Measurements from ENCODE around the gene SECISBP2. TPM values are rescaled to one million over a fixed set of nuclear protein-coding genes. Genes with fewer than 3 reads are reported as not detected.
"Not testable (repeated sequence)": the region's sequence is repeated elsewhere in the genome, so short reads cannot be mapped to it uniquely, and the experiment has no call there.

SECISBP2 gene
- total and polyA plus RNA-seq, 2 experiments from 2014 or later = 12.2 to 13.0 TPM

GRCh38 chr9:89339807-89340206, 21.5 kb downstream of the SECISBP2 start:
- Histone ChIP-seq H3K79me2 (ENCODE audit: insufficient read depth) (no peaks in the 10 kb centered on the region; the same call in 1 of the 2 replicates), H2AFZ (no peak overlapping the region), H4K20me1 (ENCODE audit: insufficient read depth) (no peaks in the 10 kb centered on the region), H3K9me3 (ENCODE audit: low read depth) (no peaks in the 10 kb centered on the region), H3K36me3 (ENCODE audit: low read depth) (peaks cover 48% of the 10 kb centered on the region), H3K9me2 (ENCODE audit: insufficient read depth) (no peaks in the 10 kb centered on the region), H3K27ac (no peak overlapping the region), H3K4me1 (ENCODE audit: insufficient read depth) (no peaks in the 10 kb centered on the region), H3K27me3 (replicated peaks; ENCODE audit: insufficient read depth) (no peaks in the 10 kb centered on the region), H3K4me2 (ENCODE audit: unreplicated experiment) (no peak overlapping the region), H3F3A (ENCODE audit: insufficient read depth) (no peaks in the 10 kb centered on the region), H3K4me3 (no peak overlapping the region), H3K9ac (no peak overlapping the region)
- TF ChIP-seq EZH2 (IDR thresholded peaks at IDR 0.05; ENCODE audit: insufficient read depth, poor library complexity, severe bottlenecking) (no peak), EZH2phosphoT487 (IDR thresholded peaks at IDR 0.05; ENCODE audit: insufficient read depth, low read depth) (no peak)
- WGBS, 2 experiments (ENCODE audit: low coverage in 1 of 2, low lambda C conversion rate in 2 of 2, missing lambda C conversion rate in 2 of 2) = 67 to 89% methylated on average over 2 of the region's 2 CpGs
- in situ Hi-C loops (cut with MboI) = no loop called here
- no peak for DNase-seq

GRCh38 chr9:89340332-89340731, 22.0 kb downstream of the SECISBP2 start:
- TF ChIP-seq EZH2 (IDR thresholded peaks at IDR 0.05; ENCODE audit: insufficient read depth, poor library complexity, severe bottlenecking) (no peak), EZH2phosphoT487 (IDR thresholded peaks at IDR 0.05; ENCODE audit: insufficient read depth, low read depth) (no peak)
- no peak overlapping the region for H2AFZ ChIP-seq
- H3F3A ChIP-seq (ENCODE audit: insufficient read depth) = no peaks in the 10 kb centered on the region
- H3K36me3 ChIP-seq (ENCODE audit: low read depth) = peaks cover 51% of the 10 kb centered on the region
- DNase-seq = no peak
- H3K27ac ChIP-seq = no peak overlapping the region
- H3K27me3 ChIP-seq (replicated peaks; ENCODE audit: insufficient read depth) = no peaks in the 10 kb centered on the region
- H3K4me1 ChIP-seq (ENCODE audit: insufficient read depth) = no peaks in the 10 kb centered on the region
- no peak overlapping the region for H3K9ac ChIP-seq
- H3K9me3 ChIP-seq (ENCODE audit: low read depth) = no peaks in the 10 kb centered on the region
- no peak overlapping the region for H3K4me2 ChIP-seq (ENCODE audit: unreplicated experiment)
- no peak overlapping the region for H3K4me3 ChIP-seq
- H3K79me2 ChIP-seq (ENCODE audit: insufficient read depth) = no peaks in the 10 kb centered on the region; the same call in 1 of the 2 replicates
- no peaks in the 10 kb centered on the region for H4K20me1 ChIP-seq (ENCODE audit: insufficient read depth)
- in situ Hi-C loops (cut with MboI) = no loop called here
- no peaks in the 10 kb centered on the region for H3K9me2 ChIP-seq (ENCODE audit: insufficient read depth)
- 96 to 97% methylated on average over 3 of the region's 3 CpGs for WGBS, 2 experiments (ENCODE audit: low coverage in 1 of 2, low lambda C conversion rate in 2 of 2, missing lambda C conversion rate in 2 of 2)

GRCh38 chr9:89342213-89342612, 23.9 kb downstream of the SECISBP2 start:
- H3K36me3 ChIP-seq (ENCODE audit: low read depth) = peaks cover 58% of the 10 kb centered on the region
- H3K4me1 ChIP-seq (ENCODE audit: insufficient read depth) = no peaks in the 10 kb centered on the region
- no peaks in the 10 kb centered on the region for H3F3A ChIP-seq (ENCODE audit: insufficient read depth)
- H3K9ac ChIP-seq = no peak overlapping the region
- no peaks in the 10 kb centered on the region for H4K20me1 ChIP-seq (ENCODE audit: insufficient read depth)
- H2AFZ ChIP-seq = no peak overlapping the region
- no peaks in the 10 kb centered on the region for H3K27me3 ChIP-seq (replicated peaks; ENCODE audit: insufficient read depth)
- in situ Hi-C loops (cut with MboI) = no loop called here
- no peaks in the 10 kb centered on the region for H3K9me3 ChIP-seq (ENCODE audit: low read depth)
- TF ChIP-seq EZH2 (IDR thresholded peaks at IDR 0.05; ENCODE audit: insufficient read depth, poor library complexity, severe bottlenecking) = no peak
- no peak for TF ChIP-seq EZH2phosphoT487 (IDR thresholded peaks at IDR 0.05; ENCODE audit: insufficient read depth, low read depth)
- H3K79me2 ChIP-seq (ENCODE audit: insufficient read depth) = no peaks in the 10 kb centered on the region; the same call in 1 of the 2 replicates
- no peak overlapping the region for H3K4me3 ChIP-seq
- WGBS, 2 experiments (ENCODE audit: low coverage in 1 of 2, low lambda C conversion rate in 2 of 2, missing lambda C conversion rate in 2 of 2) = 96 to 97% methylated on average over 6 of the region's 6 CpGs
- no peak overlapping the region for H3K27ac ChIP-seq
- H3K4me2 ChIP-seq (ENCODE audit: unreplicated experiment) = no peak overlapping the region
- no peak for DNase-seq
- H3K9me2 ChIP-seq (ENCODE audit: insufficient read depth) = no peaks in the 10 kb centered on the region

- Histone ChIP-seq H3K9ac (no peak overlapping the region), H3K4me2 (ENCODE audit: unreplicated experiment) (no peak overlapping the region), H4K20me1 (ENCODE audit: insufficient read depth) (no peaks in the 10 kb centered on the region), H3K4me3 (no peak overlapping the region), H3F3A (ENCODE audit: insufficient read depth) (no peaks in the 10 kb centered on the region), H3K4me1 (ENCODE audit: insufficient read depth) (no peaks in the 10 kb centered on the region), H3K27me3 (replicated peaks; ENCODE audit: insufficient read depth) (no peaks in the 10 kb centered on the region), H3K9me3 (ENCODE audit: low read depth) (no peaks in the 10 kb centered on the region), H3K79me2 (ENCODE audit: insufficient read depth) (no peaks in the 10 kb centered on the region; the same call in 1 of the 2 replicates), H3K27ac (no peak overlapping the region), H2AFZ (no peak overlapping the region), H3K36me3 (ENCODE audit: low read depth) (peaks cover 53% of the 10 kb centered on the region), H3K9me2 (ENCODE audit: insufficient read depth) (no peaks in the 10 kb centered on the region)
- peak; percentile 41 for DNase-seq
- 91 to 97% methylated on average over 1 of the region's 1 CpG for WGBS, 2 experiments (ENCODE audit: low coverage in 1 of 2, low lambda C conversion rate in 2 of 2, missing lambda C conversion rate in 2 of 2)
- in situ Hi-C loops (cut with MboI) = no loop called here
- TF ChIP-seq EZH2 (IDR thresholded peaks at IDR 0.05; ENCODE audit: insufficient read depth, poor library complexity, severe bottlenecking) (no peak), EZH2phosphoT487 (IDR thresholded peaks at IDR 0.05; ENCODE audit: insufficient read depth, low read depth) (no peak)
Measured at GRCh38 chr9:89342948-89343347, 24.6 kb downstream of the SECISBP2 start.

- H3K4me3 ChIP-seq; H3K27me3 ChIP-seq (replicated peaks; ENCODE audit: insufficient read depth); H2AFZ ChIP-seq; in situ Hi-C loops (cut with MboI); H3K4me2 ChIP-seq (ENCODE audit: unreplicated experiment); H3F3A ChIP-seq (ENCODE audit: insufficient read depth); H4K20me1 ChIP-seq (ENCODE audit: insufficient read depth); H3K9me2 ChIP-seq (ENCODE audit: insufficient read depth); H3K9ac ChIP-seq; H3K9me3 ChIP-seq (ENCODE audit: low read depth); H3K4me1 ChIP-seq (ENCODE audit: insufficient read depth); DNase-seq; H3K79me2 ChIP-seq (ENCODE audit: insufficient read depth); H3K27ac ChIP-seq: not testable (repeated sequence)
- 96 to 97% methylated on average over 7 of the region's 7 CpGs for WGBS, 2 experiments (ENCODE audit: low coverage in 1 of 2, low lambda C conversion rate in 2 of 2, missing lambda C conversion rate in 2 of 2)
- peaks cover 52% of the 10 kb centered on the region for H3K36me3 ChIP-seq (ENCODE audit: low read depth)
Measured at GRCh38 chr9:89343812-89344211, 25.5 kb downstream of the SECISBP2 start.
